H1 (cell line): ENCODE measurements around the gene CIB4. TPM values are rescaled to one million over a fixed set of nuclear protein-coding genes. Genes with fewer than 3 reads are reported as not detected.

ENCODE experiments used
- CTCF ChIA-PET: fragments of 300-600 bp; sonication (Branson Sonifier 250); formaldehyde crosslinking; loops from one replicate; lab custom pipeline; 2021; ENCODE audit not compliant: partially characterized antibody; lab: Charles Lee
- POLR2A ChIA-PET: fragments of 300-600 bp; sonication (Branson Sonifier 250); formaldehyde crosslinking; loops from one replicate; lab custom pipeline; 2021; ENCODE audit warnings: inconsistent platforms; ENCODE audit not compliant: partially characterized antibody; lab: Charles Lee
- DNase-seq, 2 experiments: peaks; one replicate each; pipeline versions ENCODE4 v3.0.0 to v3.0.0-alpha.2; 2010 to 2022; ENCODE audit warnings: low spot score in 2 of 2, low read depth in 1 of 2, mixed read lengths in 1 of 2
- FAIRE-seq: peaks from 2 replicates; lab custom pipeline; 2011; peaks lifted over from hg19 to GRCh38; lab: Jason Lieb, UNC
- H2AFZ ChIP-seq: 2 replicates; pipeline ENCODE4 v1.8.1; 2012; ENCODE audit warnings: low read length, inconsistent platforms
- H2AK5ac ChIP-seq: 2 replicates; pipeline ENCODE4 v1.6.1; 2013; ENCODE audit warnings: low read depth, low read length
- H2BK120ac ChIP-seq: replicated peaks from 2 replicates; pipeline ENCODE3; 2013; ENCODE audit warnings: low read depth, low read length, inconsistent platforms
- H2BK12ac ChIP-seq: 2 replicates; pipeline ENCODE4 v1.6.1; 2013; ENCODE audit warnings: low read depth, low read length
- H2BK15ac ChIP-seq: 2 replicates; pipeline ENCODE4 v1.6.1; 2013; ENCODE audit warnings: low read length
- H2BK20ac ChIP-seq: 2 replicates; pipeline ENCODE4 v1.6.1; 2013; ENCODE audit warnings: low read length
- H2BK5ac ChIP-seq: 2 replicates; pipeline ENCODE4 v1.6.1; 2013; ENCODE audit warnings: low read depth, low read length
- H3K14ac ChIP-seq: 2 replicates; pipeline ENCODE4 v1.6.1; 2013; ENCODE audit warnings: inconsistent platforms; ENCODE audit not compliant: insufficient read length
- H3K18ac ChIP-seq: 2 replicates; pipeline ENCODE4 v1.6.1; 2013; ENCODE audit warnings: low read length; ENCODE audit errors: extremely low read depth
- H3K23ac ChIP-seq: 2 replicates; pipeline ENCODE4 v1.6.1; 2013; ENCODE audit warnings: inconsistent platforms; ENCODE audit not compliant: insufficient read length
- H3K23me2 ChIP-seq: 2 replicates; pipeline ENCODE4 v1.6.1; 2013; ENCODE audit warnings: low read depth, low read length
- H3K27ac ChIP-seq: 2 replicates; pipeline ENCODE4 v1.6.1; 2011; ENCODE audit warnings: low read depth, low read length, inconsistent platforms
- H3K27me3 ChIP-seq, 4 experiments: replicated peaks in 1 of 4; 1 replicate in 1 of 4; 2 replicates in 3 of 4; pipeline versions ENCODE4 v1.6.1 to v1.8.1; 2011 to 2013; ENCODE audit warnings: low read length in 3 of 4, mild to moderate bottlenecking in 3 of 4, inconsistent platforms in 2 of 4, mixed read lengths in 2 of 4, moderate library complexity in 1 of 4; ENCODE audit not compliant: control insufficient read depth in 3 of 4, insufficient read depth in 3 of 4; ENCODE audit errors: extremely low read depth in 1 of 4
- H3K36me3 ChIP-seq, 4 experiments: 2 replicates each; pipeline versions ENCODE4 v1.6.1 to v1.8.1; 2011 to 2013; ENCODE audit warnings: mild to moderate bottlenecking in 4 of 4, low read length in 3 of 4, moderate library complexity in 2 of 4, control low read depth in 1 of 4, inconsistent platforms in 1 of 4; ENCODE audit not compliant: insufficient read depth in 4 of 4, control insufficient read depth in 2 of 4
- H3K4ac ChIP-seq: replicated peaks from 2 replicates; pipeline ENCODE3; 2013; ENCODE audit warnings: low read length, low read depth, mixed read lengths, inconsistent platforms; ENCODE audit not compliant: insufficient read length
- H3K4me1 ChIP-seq, 4 experiments: replicated peaks in 1 of 4; 1 replicate in 1 of 4; 2 replicates in 3 of 4; pipeline versions ENCODE4 v1.6.1 to v1.8.1; 2011 to 2013; ENCODE audit warnings: low read length in 3 of 4, inconsistent platforms in 2 of 4, mixed read lengths in 1 of 4; ENCODE audit not compliant: insufficient read depth in 4 of 4, control insufficient read depth in 3 of 4
- H3K4me2 ChIP-seq, 2 experiments: 2 replicates each; pipeline versions ENCODE4 v1.6.1 to v1.8.1; 2011 to 2013; ENCODE audit warnings: low read depth in 2 of 2, low read length in 2 of 2, control low read depth in 1 of 2, inconsistent platforms in 1 of 2, mild to moderate bottlenecking in 1 of 2; ENCODE audit not compliant: insufficient read depth in 1 of 2
- H3K4me3 ChIP-seq, 4 experiments: fragments of 200-600, 300-600 bp in 1 of 4; sonication (generic), shearing (Covaris generic), sonication (Bioruptor Twin) in 1 of 4; 2 replicates each; pipeline versions ENCODE4 v1.5.1 to v1.8.1; 2011 to 2016; ENCODE audit warnings: low read length in 4 of 4, low read depth in 3 of 4, control low read depth in 2 of 4, inconsistent platforms in 2 of 4, mild to moderate bottlenecking in 2 of 4, mixed read lengths in 1 of 4, moderate library complexity in 1 of 4; ENCODE audit not compliant: insufficient read depth in 2 of 4; ENCODE audit errors: extremely low read depth in 1 of 4
- H3K56ac ChIP-seq: replicated peaks from 2 replicates; pipeline ENCODE3; 2013; ENCODE audit warnings: low read depth, mild to moderate bottlenecking, mixed read lengths, low read length, inconsistent platforms; ENCODE audit not compliant: insufficient read length
- H3K79me1 ChIP-seq: 2 replicates; pipeline ENCODE4 v1.6.1; 2013; ENCODE audit warnings: low read depth, low read length, control low read depth
- H3K79me2 ChIP-seq, 2 experiments: 2 replicates each; pipeline versions ENCODE4 v1.6.1 to v1.8.1; 2012 to 2013; ENCODE audit warnings: low read length in 2 of 2, mild to moderate bottlenecking in 2 of 2, inconsistent platforms in 1 of 2; ENCODE audit not compliant: insufficient read depth in 2 of 2, control insufficient read depth in 1 of 2
- H3K9ac ChIP-seq, 4 experiments: replicated peaks in 1 of 4; 1 replicate in 1 of 4; 2 replicates in 3 of 4; pipeline versions ENCODE4 v1.6.1 to v1.8.1; 2011 to 2013; ENCODE audit warnings: low read depth in 3 of 4, low read length in 3 of 4, control low read depth in 2 of 4, mild to moderate bottlenecking in 2 of 4, moderate library complexity in 2 of 4, inconsistent platforms in 1 of 4; ENCODE audit errors: extremely low read depth in 1 of 4
- H3K9me3 ChIP-seq, 2 experiments: 2 replicates each; pipeline versions ENCODE4 v1.6.1 to v1.8.1; 2012 to 2013; ENCODE audit warnings: mild to moderate bottlenecking in 2 of 2, moderate library complexity in 2 of 2, control low read depth in 1 of 2, inconsistent platforms in 1 of 2, low read depth in 1 of 2, low read length in 1 of 2, mixed read lengths in 1 of 2; ENCODE audit not compliant: insufficient read depth in 2 of 2
- H4K20me1 ChIP-seq, 2 experiments: replicated peaks in 1 of 2; 2 replicates each; pipeline versions ENCODE3 to v1.8.1; 2011 to 2013; ENCODE audit warnings: inconsistent platforms in 2 of 2, low read length in 2 of 2, mild to moderate bottlenecking in 1 of 2; ENCODE audit not compliant: insufficient read depth in 2 of 2, control insufficient read depth in 1 of 2
- H4K5ac ChIP-seq: 2 replicates; pipeline ENCODE4 v1.6.1; 2013; ENCODE audit warnings: low read length, low read depth, mixed read lengths, inconsistent platforms; ENCODE audit not compliant: insufficient read length
- H4K8ac ChIP-seq: 2 replicates; pipeline ENCODE4 v1.8.0; 2013; ENCODE audit warnings: mild to moderate bottlenecking, moderate library complexity, low read length, inconsistent platforms; ENCODE audit not compliant: insufficient read depth; ENCODE audit errors: extremely low read depth
- H4K91ac ChIP-seq: replicated peaks from 2 replicates; pipeline ENCODE3; 2013; ENCODE audit warnings: low read length, mixed read lengths, inconsistent platforms; ENCODE audit not compliant: insufficient read length
- CBX5 ChIP-seq: fragments of 300-800, 300-1000 bp; sonication (generic); IDR thresholded peaks from 2 replicates; pipeline ENCODE4 v1.7.1; 2016; ENCODE audit warnings: antibody characterized with exemption, low read length, low read depth
- CBX8 ChIP-seq: fragments of 300-800, 300-1000 bp; sonication (generic); IDR thresholded peaks from 2 replicates; pipeline ENCODE4 v1.7.1; 2016; ENCODE audit warnings: low read depth, low read length, borderline replicate concordance
- CHD1 ChIP-seq: IDR thresholded peaks from 2 replicates; pipeline ENCODE4 v1.6.1; 2012; ENCODE audit warnings: low read depth, low read length, improper control_type of control experiment
- E2F6 ChIP-seq: IDR thresholded peaks from 2 replicates; pipeline ENCODE4 v1.6.1; 2012; ENCODE audit warnings: inconsistent platforms
- EGR1 ChIP-seq: IDR thresholded peaks from 2 replicates; pipeline ENCODE4 v1.6.1; 2011; ENCODE audit warnings: low read depth, low read length, borderline replicate concordance
- EP300 ChIP-seq, 2 experiments: IDR thresholded peaks; 1 replicate in 1 of 2; 2 replicates in 1 of 2; pipeline ENCODE4 v1.6.1; 2011 to 2012; ENCODE audit warnings: low read depth in 2 of 2, low read length in 2 of 2, mild to moderate bottlenecking in 2 of 2, borderline replicate concordance in 1 of 2, inconsistent platforms in 1 of 2, moderate library complexity in 1 of 2
- JUND ChIP-seq: IDR thresholded peaks from 2 replicates; pipeline ENCODE4 v1.6.1; 2011; ENCODE audit warnings: mild to moderate bottlenecking, improper control_type of control experiment, low read length
- NRF1 ChIP-seq: IDR thresholded peaks from 2 replicates; pipeline ENCODE4 v1.6.1; 2011; ENCODE audit warnings: mild to moderate bottlenecking, low read depth, low read length, improper control_type of control experiment
- RNF2 ChIP-seq: fragments of 200-900, 300-1000 bp; sonication (generic); IDR thresholded peaks from 2 replicates; pipeline ENCODE4 v1.7.1; 2016; ENCODE audit warnings: borderline replicate concordance, low read depth, mild to moderate bottlenecking, antibody characterized with exemption, low read length; ENCODE audit not compliant: poor library complexity, severe bottlenecking; ENCODE audit errors: missing control alignments
- SRF ChIP-seq: IDR thresholded peaks from 2 replicates; pipeline ENCODE4 v1.6.1; 2011; ENCODE audit warnings: mild to moderate bottlenecking, low read depth, low read length, moderate library complexity
- USF2 ChIP-seq: IDR thresholded peaks from 2 replicates; pipeline ENCODE4 v1.6.1; 2011; ENCODE audit warnings: low read length, improper control_type of control experiment
- WGBS, 2 experiments: shearing (Covaris generic) in 1 of 2; methylation state at CpG; one replicate each; pipeline versions ENCODE4 v1.1.6 to v1.1.7; 2013 to 2015; ENCODE audit warnings: low lambda C conversion rate in 2 of 2, mixed read lengths in 2 of 2, inconsistent platforms in 1 of 2, low coverage in 1 of 2, missing lambda C conversion rate in 1 of 2; ENCODE audit not compliant: insufficient replicate concordance in 2 of 2, insufficient coverage in 1 of 2, insufficient read length in 1 of 2; ENCODE audit errors: extremely low coverage in 1 of 2, missing lambda C conversion rate in 1 of 2; 5-methylcytosine and 5-hydroxymethylcytosine counted together
- polyA plus RNA-seq, 7 experiments: library from polyadenylated mRNA; depleted of rRNA in 3 of 7; stranded (reverse) in 5 of 7; unstranded in 2 of 7; fragments of >200 nt in 5 of 7; fragments of 200-250 nt in 2 of 7; gene quantifications; 1 replicate in 5 of 7; 2 replicates in 1 of 7; 4 replicates in 1 of 7; pipeline versions ENCODE4 v1.2.1 to v1.2.3, GENCODE V29; 2011 to 2013; ENCODE audit warnings: missing spikeins in 2 of 7, mixed read lengths in 2 of 7
- total RNA-seq: library from RNA; stranded (reverse); fragmentation: NEBNext Ultra II Directional; extraction: Animal tissue kit (Norgen Biotek cat#: 25700); gene quantifications from 2 replicates; pipeline ENCODE4 v1.2.1, GENCODE V29; 2021

Gene CIB4
- total and polyA plus RNA-seq, 2 of the 8 experiments (the other 6 are each of a cell fraction or from before 2014, with no cell fraction given) = not detected

- Histone ChIP-seq H4K20me1 (no peaks in the 10 kb centered on the region), H3K27me3 (peaks cover 0 to 3% (median 0%) of the 10 kb centered on the region in 4 experiments; a peak in 1 of 7 replicates), H3K36me3 (no peaks in the 10 kb centered on the region)
- POLR2A ChIA-PET = no interaction called here
- no peak for TF ChIP-seq CBX8
- TF ChIP-seq EGR1 = no peak
- TF ChIP-seq EP300 (IDR thresholded peaks at IDR 0.05; ENCODE audit: borderline replicate concordance in 1 of 2, low read depth in 2 of 2, low read length in 2 of 2) = no peak
- TF ChIP-seq SRF = no peak
- no peak for TF ChIP-seq CHD1
- no peak for TF ChIP-seq JUND
- TF ChIP-seq RNF2 = no peak
- no peak for TF ChIP-seq NRF1
- no peak for TF ChIP-seq USF2
- no peak for TF ChIP-seq E2F6
- TF ChIP-seq CBX5 = no peak
- TF ChIP-seq, all 59 proteins: peak for 0
- CTCF ChIA-PET = interaction anchor here (0.9 to 4.8 kb wide), 7 partner anchors 9 to 159 kb away, joined by 3 to 20 read pairs (median 6); no protein-coding TSS in a partner anchor
- DNase-seq (no peak), FAIRE-seq (no peak)
- H3K18ac ChIP-seq = no peak overlapping the region
- WGBS, 2 experiments = 73% methylated on average over 5 of the region's 5 CpGs; no CpG with 5 or more reads in 1 of the 2 experiments
- H2AK5ac ChIP-seq = no peak overlapping the region
- no peak overlapping the region for H2AFZ ChIP-seq
- H3K4ac ChIP-seq = no peak overlapping the region
- H3K27ac ChIP-seq = no peak overlapping the region
- H2BK15ac ChIP-seq = no peak overlapping the region
- no peak overlapping the region for H2BK12ac ChIP-seq
- no peak overlapping the region for H3K4me2 ChIP-seq
- H2BK20ac ChIP-seq = no peak overlapping the region
- no peak overlapping the region for H4K91ac ChIP-seq
- H4K8ac ChIP-seq = no peak overlapping the region; the same call in 1 of the 2 replicates
- H3K9ac ChIP-seq = no peak overlapping the region
- no peaks in the 10 kb centered on the region for H3K9me3 ChIP-seq
- H3K14ac ChIP-seq = no peak overlapping the region
- H3K23me2 ChIP-seq = no peaks in the 10 kb centered on the region
- no peaks in the 10 kb centered on the region for H3K79me1 ChIP-seq
- no peaks in the 10 kb centered on the region for H3K79me2 ChIP-seq
- no peak overlapping the region for H3K4me3 ChIP-seq
- H2BK120ac ChIP-seq = no peak overlapping the region
- H3K4me1 ChIP-seq = no peaks in the 10 kb centered on the region
- H3K23ac ChIP-seq = no peak overlapping the region
- no peak overlapping the region for H4K5ac ChIP-seq
- H2BK5ac ChIP-seq = no peak overlapping the region
- H3K56ac ChIP-seq = no peak overlapping the region
These were observed 53.2 kb downstream of the CIB4 start for GRCh38 chr2:26587994-26588393.
